GM19239 (cell line): ENCODE measurements around the gene DDX4.

Source experiments
- DNase-seq: peaks from one replicate; pipeline ENCODE4 v3.0.0; 2011; ENCODE audit warnings: low spot score; ENCODE audit not compliant: insufficient read length
- FAIRE-seq: peaks from 2 replicates; lab custom pipeline; 2011; peaks lifted over from hg19 to GRCh38; lab: Jason Lieb, UNC

Gene DDX4

DNA sequence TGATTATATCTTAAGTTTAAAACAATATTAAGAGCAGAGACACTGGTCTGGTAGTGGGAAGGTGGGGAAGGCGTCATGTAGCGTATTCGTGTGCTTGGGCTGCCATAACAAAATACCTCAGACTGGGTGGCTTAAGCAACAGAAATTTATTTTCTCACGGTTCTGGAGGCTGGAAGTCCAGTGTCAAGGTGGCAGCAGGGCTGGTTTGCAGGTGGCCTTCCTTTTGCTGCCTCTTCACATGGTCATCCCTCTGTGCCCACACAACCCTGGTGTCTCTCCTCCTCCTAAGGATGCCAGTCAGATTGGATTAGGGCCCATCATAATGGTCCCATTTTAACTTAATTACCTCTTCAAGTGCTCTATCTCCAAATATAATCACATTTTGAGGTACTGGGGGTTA, 122.8 kb downstream of the DDX4 start:
- DNase-seq (no peak), FAIRE-seq (no peak)

- FAIRE-seq (no peak), DNase-seq (no peak)
Observed at GRCh38 chr5:55864606-55865541, 127.0 kb downstream of the DDX4 start.

GRCh38 chr5:55865831-55866230, 128.0 kb downstream of the DDX4 start:
- no peak for DNase-seq
- no peak for FAIRE-seq

DNA sequence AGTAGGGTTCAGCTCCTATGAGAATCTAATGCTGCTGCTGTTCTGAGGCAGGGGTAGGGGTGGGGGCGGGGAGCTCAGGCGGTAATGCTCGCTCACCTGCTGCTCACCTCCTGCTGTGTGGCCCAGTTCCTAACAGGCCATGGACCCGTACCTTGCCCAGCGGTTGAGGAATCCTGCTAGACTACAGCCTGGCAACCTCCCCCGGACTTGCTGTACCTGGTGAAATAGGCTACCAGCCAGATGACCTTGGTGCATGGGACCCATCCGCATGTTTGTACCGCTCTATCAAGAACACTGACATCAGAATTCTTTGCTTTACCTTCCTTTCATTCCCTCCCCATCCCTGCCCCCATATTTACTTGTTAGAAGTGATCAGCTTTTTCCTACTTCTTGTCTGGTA, 128.6 kb downstream of the DDX4 start:
- FAIRE-seq (no peak), DNase-seq (no peak)
